SU-DHL-6 (cell line): Measurements from ENCODE around the gene EFNA1.

Experiments
- H2AFZ ChIP-seq: fragments of 200-600 bp; sonication (generic); 2 replicates; pipeline ENCODE4 v1.6.1; 2014; ENCODE audit warnings: low read depth, mild to moderate bottlenecking, moderate library complexity, mixed read lengths, antibody characterized with exemption, low read length; ENCODE audit not compliant: severe bottlenecking
- H3F3A ChIP-seq: fragments of 200-600 bp; shearing (Covaris generic); 2 replicates; pipeline ENCODE4 v1.6.0; 2016; ENCODE audit warnings: antibody characterized with exemption, mild to moderate bottlenecking; ENCODE audit not compliant: insufficient read depth
- H3K27ac ChIP-seq: fragments of 200-600 bp; sonication (generic); 2 replicates; pipeline ENCODE4 v1.5.1; 2016; ENCODE audit warnings: low read depth, mild to moderate bottlenecking, low read length, moderate library complexity, mixed read lengths
- H3K27me3 ChIP-seq: fragments of 200-600 bp; sonication (generic), shearing (Covaris generic); 2 replicates; pipeline ENCODE4 v1.6.0; 2014; ENCODE audit warnings: mild to moderate bottlenecking, low read length
- H3K36me3 ChIP-seq: fragments of 200-600 bp; sonication (generic); 2 replicates; pipeline ENCODE4 v1.6.1; 2014; ENCODE audit warnings: mild to moderate bottlenecking, low read length, mixed read lengths
- H3K4me2 ChIP-seq: fragments of 300-600, 200-600 bp; shearing (Covaris generic), sonication (generic); 2 replicates; pipeline ENCODE4 v1.6.0; 2014; ENCODE audit warnings: low read length, low read depth, mild to moderate bottlenecking; ENCODE audit not compliant: poor library complexity, severe bottlenecking
- H3K4me3 ChIP-seq: fragments of 200-600 bp; sonication (generic); 2 replicates; pipeline ENCODE4 v1.5.1; 2014; ENCODE audit warnings: antibody characterized with exemption, low read length, mild to moderate bottlenecking, mixed read lengths; ENCODE audit not compliant: insufficient read depth, poor library complexity, severe bottlenecking
- H3K79me2 ChIP-seq: fragments of 200-600 bp; sonication (generic); 2 replicates; pipeline ENCODE4 v1.6.1; 2014; ENCODE audit warnings: mild to moderate bottlenecking, low read length, moderate library complexity; ENCODE audit not compliant: insufficient read depth
- H3K9ac ChIP-seq: fragments of 200-600 bp; sonication (generic); 2 replicates; pipeline ENCODE4 v1.7.0; 2014; ENCODE audit warnings: mild to moderate bottlenecking, low read length
- H3K9me2 ChIP-seq: fragments of 200-600 bp; sonication (generic); replicated peaks from 2 replicates; pipeline ENCODE4 v1.6.1; 2014; ENCODE audit warnings: low read length; ENCODE audit not compliant: insufficient read depth
- H3K9me3 ChIP-seq: fragments of 200-600 bp; sonication (generic); 2 replicates; pipeline ENCODE4 v1.6.1; 2014; ENCODE audit warnings: low read length, mixed read lengths; ENCODE audit not compliant: insufficient read depth
- H4K20me1 ChIP-seq: fragments of 200-600 bp; sonication (generic); 2 replicates; pipeline ENCODE4 v1.6.1; 2014; ENCODE audit warnings: low read depth, mild to moderate bottlenecking, antibody characterized with exemption, low read length, moderate library complexity, mixed read lengths
- EZH2phosphoT487 ChIP-seq: fragments of 200-600 bp; sonication (generic), shearing (Covaris generic); conservative IDR thresholded peaks from 2 replicates; pipeline ENCODE4 v1.6.1; 2018; ENCODE audit warnings: mild to moderate bottlenecking, antibody characterized with exemption, low read length, moderate library complexity, mixed read lengths
- TF ChIP-seq, protein P1 (sequence below): fragments of 200-600 bp; sonication (generic); IDR thresholded peaks from one replicate; pipeline ENCODE4 v1.5.1; 2017; ENCODE audit warnings: antibody characterized with exemption, mild to moderate bottlenecking, low read length, moderate library complexity; ENCODE audit not compliant: insufficient read depth, poor library complexity, severe bottlenecking

Gene EFNA1

DNA sequence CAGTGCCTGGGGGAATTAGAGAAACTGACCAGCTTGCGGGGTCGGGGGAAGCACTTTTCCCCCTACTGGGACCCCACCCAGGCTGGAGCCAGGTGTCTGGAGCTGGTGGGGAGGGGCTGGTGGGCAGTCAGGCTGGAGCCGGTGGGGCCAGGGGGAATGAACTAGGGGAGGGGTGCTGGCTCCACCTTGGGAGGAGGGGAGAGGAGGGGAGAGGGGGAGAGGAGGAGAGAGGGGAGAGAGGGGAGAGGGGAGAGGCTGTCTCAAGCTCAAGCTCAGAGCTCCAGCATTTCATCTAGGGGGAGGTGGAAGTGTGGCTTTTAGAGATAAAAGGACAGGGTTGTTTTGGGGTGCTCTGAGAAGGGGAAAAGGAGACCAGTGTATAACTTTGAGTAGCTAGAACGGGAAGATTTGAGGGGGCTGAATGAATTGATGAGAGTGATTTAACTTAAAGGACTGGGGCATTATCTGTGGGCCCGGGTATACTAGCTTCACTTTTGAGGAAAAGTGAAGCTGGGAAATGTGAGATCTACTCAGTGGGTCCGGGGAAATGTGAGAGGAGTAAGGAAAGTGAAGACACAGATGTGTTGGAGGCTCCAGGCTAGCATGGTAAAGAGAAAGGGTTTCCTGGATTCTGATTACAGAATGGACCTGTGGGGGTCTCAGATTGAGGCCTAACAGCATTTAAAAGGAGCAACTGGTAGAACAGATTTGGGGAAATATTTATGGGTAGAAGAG lies 2.8 kb downstream of the EFNA1 start:
- Histone ChIP-seq H3K9me3 (no peaks in the 10 kb centered on the region), H3K79me2 (no peaks in the 10 kb centered on the region), H3K36me3 (no peaks in the 10 kb centered on the region), H3K4me2 (no peak overlapping the region), H3K4me3 (no peak overlapping the region), H2AFZ (no peak overlapping the region), H3K27ac (no peak overlapping the region), H3F3A (peaks cover 8% of the 10 kb centered on the region; the same call in 1 of the 2 replicates), H4K20me1 (no peaks in the 10 kb centered on the region), H3K9me2 (no peaks in the 10 kb centered on the region), H3K9ac (no peak overlapping the region), H3K27me3 (no peaks in the 10 kb centered on the region)
- TF ChIP-seq, protein P1, sequence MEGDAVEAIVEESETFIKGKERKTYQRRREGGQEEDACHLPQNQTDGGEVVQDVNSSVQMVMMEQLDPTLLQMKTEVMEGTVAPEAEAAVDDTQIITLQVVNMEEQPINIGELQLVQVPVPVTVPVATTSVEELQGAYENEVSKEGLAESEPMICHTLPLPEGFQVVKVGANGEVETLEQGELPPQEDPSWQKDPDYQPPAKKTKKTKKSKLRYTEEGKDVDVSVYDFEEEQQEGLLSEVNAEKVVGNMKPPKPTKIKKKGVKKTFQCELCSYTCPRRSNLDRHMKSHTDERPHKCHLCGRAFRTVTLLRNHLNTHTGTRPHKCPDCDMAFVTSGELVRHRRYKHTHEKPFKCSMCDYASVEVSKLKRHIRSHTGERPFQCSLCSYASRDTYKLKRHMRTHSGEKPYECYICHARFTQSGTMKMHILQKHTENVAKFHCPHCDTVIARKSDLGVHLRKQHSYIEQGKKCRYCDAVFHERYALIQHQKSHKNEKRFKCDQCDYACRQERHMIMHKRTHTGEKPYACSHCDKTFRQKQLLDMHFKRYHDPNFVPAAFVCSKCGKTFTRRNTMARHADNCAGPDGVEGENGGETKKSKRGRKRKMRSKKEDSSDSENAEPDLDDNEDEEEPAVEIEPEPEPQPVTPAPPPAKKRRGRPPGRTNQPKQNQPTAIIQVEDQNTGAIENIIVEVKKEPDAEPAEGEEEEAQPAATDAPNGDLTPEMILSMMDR = no peak
- TF ChIP-seq EZH2phosphoT487 = no peak

DNA sequence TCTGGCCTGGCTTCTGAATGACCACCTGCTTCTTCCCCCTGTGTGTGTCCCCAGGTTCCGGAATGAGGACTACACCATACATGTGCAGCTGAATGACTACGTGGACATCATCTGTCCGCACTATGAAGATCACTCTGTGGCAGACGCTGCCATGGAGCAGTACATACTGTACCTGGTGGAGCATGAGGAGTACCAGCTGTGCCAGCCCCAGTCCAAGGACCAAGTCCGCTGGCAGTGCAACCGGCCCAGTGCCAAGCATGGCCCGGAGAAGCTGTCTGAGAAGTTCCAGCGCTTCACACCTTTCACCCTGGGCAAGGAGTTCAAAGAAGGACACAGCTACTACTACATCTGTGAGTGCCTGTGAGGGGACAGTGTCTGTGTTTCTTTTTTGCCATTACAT lies 3.6 kb downstream of the EFNA1 start:
- TF ChIP-seq EZH2phosphoT487 = no peak
- TF ChIP-seq, protein P1 = no peak
- H3K9ac ChIP-seq = no peak overlapping the region
- H3F3A ChIP-seq = peaks cover 8% of the 10 kb centered on the region; the same call in 1 of the 2 replicates
- no peaks in the 10 kb centered on the region for H3K9me2 ChIP-seq
- H3K9me3 ChIP-seq = no peaks in the 10 kb centered on the region
- H3K79me2 ChIP-seq = no peaks in the 10 kb centered on the region
- H4K20me1 ChIP-seq = no peaks in the 10 kb centered on the region
- H3K27me3 ChIP-seq = no peaks in the 10 kb centered on the region
- H2AFZ ChIP-seq = no peak overlapping the region
- no peak overlapping the region for H3K4me3 ChIP-seq
- H3K4me2 ChIP-seq = no peak overlapping the region
- no peak overlapping the region for H3K27ac ChIP-seq
- no peaks in the 10 kb centered on the region for H3K36me3 ChIP-seq

DNA sequence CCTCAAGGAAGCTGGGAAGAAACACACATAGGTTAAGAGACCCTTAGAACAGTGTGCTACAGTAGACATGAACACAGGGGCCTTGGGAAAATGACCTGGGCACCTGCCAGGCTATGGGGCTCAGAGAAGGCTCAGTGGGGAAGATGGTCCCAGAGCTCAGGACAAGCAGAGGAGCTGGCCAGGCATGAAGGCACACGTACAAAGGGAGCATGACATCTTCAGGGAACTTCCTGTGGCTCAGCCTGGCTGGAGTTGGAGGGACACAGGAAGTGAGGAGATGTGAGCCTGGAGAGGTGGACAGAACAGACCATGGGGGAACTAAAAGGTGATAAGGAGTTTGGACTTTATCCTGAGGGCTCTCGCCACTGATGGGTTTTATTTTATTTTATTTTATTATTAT lies 4.2 kb downstream of the EFNA1 start:
- H3K27ac ChIP-seq = no peak overlapping the region
- H4K20me1 ChIP-seq = no peaks in the 10 kb centered on the region
- H3K4me3 ChIP-seq = no peak overlapping the region
- H3K36me3 ChIP-seq = no peaks in the 10 kb centered on the region
- H3F3A ChIP-seq = peaks cover 11% of the 10 kb centered on the region
- no peaks in the 10 kb centered on the region for H3K9me2 ChIP-seq
- no peaks in the 10 kb centered on the region for H3K9me3 ChIP-seq
- no peaks in the 10 kb centered on the region for H3K79me2 ChIP-seq
- TF ChIP-seq, protein P1 = no peak
- no peak for TF ChIP-seq EZH2phosphoT487
- no peaks in the 10 kb centered on the region for H3K27me3 ChIP-seq
- H3K4me2 ChIP-seq = no peak overlapping the region
- no peak overlapping the region for H3K9ac ChIP-seq
- H2AFZ ChIP-seq = no peak overlapping the region
